Activated CD8-positive, alpha-beta T cell treated with anti-CD3 and anti-CD28 coated beads, Interleukin-2, amount 10 ng/mL, durations not matched to agents 7 days and 5 days (primary cell): ENCODE measurements around the gene CCNO. TPM values are rescaled to one million over a fixed set of nuclear protein-coding genes. Genes with fewer than 3 reads are reported as not detected.

ENCODE experiments used
- total RNA-seq, 2 experiments: library from RNA; stranded (reverse); gene quantifications; one replicate each; pipeline ENCODE4 v1.2.3, GENCODE V29; 2021

Gene CCNO
- total RNA-seq, 2 experiments from 2014 or later, result not detected

Other genes starting within 250 kb of the CCNO start
- not detected for gene ESM1, start 248.0 kb downstream of the CCNO start, total RNA-seq
- 1 to 10 TPM; 2.4 to 2.9 TPM for gene GZMK, start 209.4 kb downstream of the CCNO start, total RNA-seq
- 100 to 1,000 TPM; 356 to 365 TPM for gene GZMA, start 131.0 kb downstream of the CCNO start, total RNA-seq
- not detected for gene GPX8, start 73.4 kb downstream of the CCNO start, total RNA-seq
- under 1 TPM; 0.13 to 0.16 TPM for gene CDC20B, start 60.4 kb downstream of the CCNO start, total RNA-seq
- gene MCIDAS, start 6.3 kb downstream of the CCNO start, total RNA-seq, result not detected
- gene DHX29, start 74.1 kb upstream of the CCNO start, total RNA-seq, result 10 to 100 TPM; 16.7 to 19.9 TPM
- 10 to 100 TPM; 61.8 to 67.1 TPM for gene MTREX, start 74.4 kb upstream of the CCNO start, total RNA-seq